Gastrocnemius medialis (tissue), 4 donors: ENCODE measurements around the gene S100PBP. TPM values are rescaled to one million over a fixed set of nuclear protein-coding genes. Genes with fewer than 3 reads are reported as not detected.
A peak's percentile ranks its signal among the peaks of the same experiment; 100 is the strongest.

Source experiments
- ATAC-seq, 2 donors: fragments of 150-250 bp; one replicate each; pipeline ENCODE4 v1.9.1; 2016
- DNase-seq, 2 donors: peaks; one replicate each; pipeline ENCODE4 v3.0.0-alpha.2; 2019
- H3K27ac ChIP-seq, 4 donors: fragments of 200-600 bp; sonication (generic); 1 replicate in 1 of 4; 2 replicates in 3 of 4; pipeline ENCODE4 v1.5.1; 2016 to 2018; ENCODE audit warnings: mild to moderate bottlenecking in 2 of 4, moderate library complexity in 1 of 4
- H3K27me3 ChIP-seq, 3 donors: fragments of 200-600 bp; sonication (generic) in 2 of 3; 1 replicate in 1 of 3; 2 replicates in 2 of 3; pipeline versions ENCODE4 v1.5.1 to v1.6.0; 2016 to 2019; ENCODE audit warnings: mild to moderate bottlenecking in 1 of 3, moderate library complexity in 1 of 3
- H3K36me3 ChIP-seq, 2 donors: fragments of 200-600 bp; sonication (generic) in 1 of 2; one replicate each; pipeline ENCODE4 v1.5.1; 2017 to 2018
- H3K4me1 ChIP-seq, 2 donors: fragments of 200-600 bp; sonication (generic) in 1 of 2; one replicate each; pipeline ENCODE4 v1.5.1; 2016 to 2017; ENCODE audit warnings: mild to moderate bottlenecking in 2 of 2
- H3K4me3 ChIP-seq, 4 donors: fragments of 200-600 bp; sonication (generic) in 3 of 4; 1 replicate in 1 of 4; 2 replicates in 3 of 4; pipeline ENCODE4 v1.5.1; 2016 to 2019; ENCODE audit warnings: mild to moderate bottlenecking in 2 of 4
- H3K9me3 ChIP-seq, 3 donors: fragments of 200-600 bp; sonication (generic) in 2 of 3; 1 replicate in 1 of 3; 2 replicates in 2 of 3; pipeline ENCODE4 v1.5.1; 2016 to 2019
- POLR2A ChIP-seq, 2 donors: fragments of 450-650 bp; IDR thresholded peaks; one replicate each; pipeline ENCODE4 v1.6.1; 2017; ENCODE audit warnings: antibody characterized with exemption in 2 of 2, mild to moderate bottlenecking in 2 of 2, moderate library complexity in 2 of 2
- in situ Hi-C, 4 donors: fragments of 200-750 bp; cut with MboI; loops; one replicate each; pipeline versions ENCODE4 v1.15.0 to v1.8.0; 2017; ENCODE audit warnings: low sequenced_read_pairs in 4 of 4
- intact Hi-C: fragments of 100-400 bp; cut with DNase I; formaldehyde crosslinking; loops from one replicate; pipeline ENCODE4 v1.15.1; 2023; ENCODE audit warnings: low total_unique reads
- total RNA-seq, 4 donors: library from RNA; depleted of rRNA; stranded (reverse); fragments of >200 nt; gene quantifications; one replicate each; pipeline versions ENCODE4 v1.1.0 to v1.2.3, GENCODE V29; 2016
- TF ChIP-seq, protein P1 (sequence below), 5 experiments: fragments of 450-650 bp in 3 of 5; fragments of 200-600 bp in 2 of 5; sonication (generic) in 2 of 5; IDR thresholded peaks in 4 of 5; conservative IDR thresholded peaks in 1 of 5; 1 replicate in 4 of 5; 2 replicates in 1 of 5; pipeline ENCODE4 v1.5.1; 2016 to 2019; ENCODE audit warnings: antibody characterized with exemption in 5 of 5, mild to moderate bottlenecking in 3 of 5, moderate library complexity in 3 of 5

S100PBP gene
- total RNA-seq, 4 donors from 2014 or later = 4.9 to 11.5 (median 9.9) TPM

DNA sequence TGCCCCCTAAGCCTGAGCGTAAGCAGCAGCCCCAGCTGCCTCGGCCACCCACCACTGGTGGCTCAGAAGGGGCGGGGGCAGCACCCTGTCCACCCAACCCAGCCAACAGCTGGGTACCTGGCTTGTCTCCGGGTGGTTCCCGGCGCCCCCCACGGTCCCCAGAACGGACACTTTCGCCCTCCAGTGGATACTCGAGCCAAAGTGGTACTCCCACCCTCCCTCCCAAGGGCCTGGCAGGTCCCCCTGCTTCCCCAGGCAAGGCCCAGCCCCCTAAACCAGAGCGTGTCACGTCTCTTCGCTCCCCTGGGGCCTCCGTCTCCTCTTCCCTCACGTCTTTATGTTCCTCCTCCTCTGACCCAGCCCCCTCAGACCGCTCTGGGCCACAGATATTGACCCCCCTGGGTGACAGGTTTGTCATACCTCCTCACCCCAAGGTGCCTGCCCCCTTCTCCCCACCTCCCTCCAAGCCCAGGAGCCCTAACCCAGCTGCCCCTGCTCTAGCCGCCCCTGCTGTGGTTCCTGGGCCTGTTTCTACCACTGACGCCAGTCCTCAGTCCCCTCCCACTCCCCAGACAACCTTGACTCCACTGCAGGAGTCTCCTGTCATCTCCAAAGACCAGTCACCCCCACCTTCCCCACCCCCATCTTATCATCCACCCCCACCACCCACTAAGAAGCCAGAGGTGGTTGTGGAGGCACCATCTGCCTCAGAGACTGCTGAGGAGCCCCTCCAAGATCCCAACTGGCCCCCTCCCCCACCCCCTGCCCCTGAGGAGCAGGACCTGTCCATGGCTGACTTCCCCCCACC lies 46.5 kb upstream of the S100PBP start:
- H3K27ac ChIP-seq = no peak overlapping the region
- in situ Hi-C loops (loop anchor here in 2 of 4 donors (10.0 kb wide), 2 partner anchors 56 to 246 kb away; no protein-coding TSS in a partner anchor), intact Hi-C loops (no loop called here)
- peaks cover 0 to 25% of the 10 kb centered on the region in 2 donors for H3K36me3 ChIP-seq
- no peaks in the 10 kb centered on the region for H3K9me3 ChIP-seq
- ATAC-seq = no peak
- no peak for TF ChIP-seq POLR2A (IDR thresholded peaks at IDR 0.05)
- TF ChIP-seq, protein P1, sequence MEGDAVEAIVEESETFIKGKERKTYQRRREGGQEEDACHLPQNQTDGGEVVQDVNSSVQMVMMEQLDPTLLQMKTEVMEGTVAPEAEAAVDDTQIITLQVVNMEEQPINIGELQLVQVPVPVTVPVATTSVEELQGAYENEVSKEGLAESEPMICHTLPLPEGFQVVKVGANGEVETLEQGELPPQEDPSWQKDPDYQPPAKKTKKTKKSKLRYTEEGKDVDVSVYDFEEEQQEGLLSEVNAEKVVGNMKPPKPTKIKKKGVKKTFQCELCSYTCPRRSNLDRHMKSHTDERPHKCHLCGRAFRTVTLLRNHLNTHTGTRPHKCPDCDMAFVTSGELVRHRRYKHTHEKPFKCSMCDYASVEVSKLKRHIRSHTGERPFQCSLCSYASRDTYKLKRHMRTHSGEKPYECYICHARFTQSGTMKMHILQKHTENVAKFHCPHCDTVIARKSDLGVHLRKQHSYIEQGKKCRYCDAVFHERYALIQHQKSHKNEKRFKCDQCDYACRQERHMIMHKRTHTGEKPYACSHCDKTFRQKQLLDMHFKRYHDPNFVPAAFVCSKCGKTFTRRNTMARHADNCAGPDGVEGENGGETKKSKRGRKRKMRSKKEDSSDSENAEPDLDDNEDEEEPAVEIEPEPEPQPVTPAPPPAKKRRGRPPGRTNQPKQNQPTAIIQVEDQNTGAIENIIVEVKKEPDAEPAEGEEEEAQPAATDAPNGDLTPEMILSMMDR (IDR thresholded peaks at IDR 0.05 in 4 of 5, conservative IDR thresholded peaks at IDR 0.05 in 1 of 5) = no peak
- H3K27me3 ChIP-seq = no peaks in the 10 kb centered on the region
- no peak overlapping the region for H3K4me3 ChIP-seq
- H3K4me1 ChIP-seq = peaks cover 3 to 5% of the 10 kb centered on the region in 2 donors
- DNase-seq = no peak

DNA sequence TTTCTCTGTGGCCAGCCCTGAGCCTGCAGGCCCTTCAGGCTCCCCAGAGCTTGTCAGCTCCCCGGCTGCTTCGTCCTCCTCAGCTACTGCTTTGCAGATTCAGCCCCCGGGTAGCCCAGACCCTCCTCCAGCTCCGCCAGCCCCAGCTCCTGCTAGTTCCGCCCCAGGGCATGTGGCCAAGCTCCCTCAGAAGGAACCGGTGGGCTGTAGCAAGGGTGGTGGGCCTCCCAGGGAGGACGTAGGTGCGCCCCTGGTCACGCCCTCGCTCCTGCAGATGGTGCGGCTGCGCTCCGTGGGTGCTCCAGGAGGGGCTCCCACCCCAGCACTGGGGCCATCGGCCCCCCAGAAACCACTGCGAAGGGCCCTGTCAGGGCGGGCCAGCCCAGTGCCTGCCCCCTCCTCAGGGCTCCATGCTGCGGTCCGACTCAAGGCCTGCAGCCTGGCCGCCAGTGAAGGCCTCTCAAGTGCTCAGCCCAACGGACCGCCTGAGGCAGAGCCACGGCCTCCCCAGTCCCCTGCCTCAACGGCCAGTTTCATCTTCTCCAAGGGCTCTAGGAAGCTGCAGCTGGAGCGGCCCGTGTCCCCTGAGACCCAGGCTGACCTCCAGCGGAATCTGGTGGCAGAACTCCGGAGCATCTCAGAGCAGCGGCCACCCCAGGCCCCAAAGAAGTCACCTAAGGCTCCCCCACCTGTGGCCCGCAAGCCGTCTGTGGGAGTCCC lies 45.7 kb upstream of the S100PBP start:
- no peak for DNase-seq
- peaks cover 0 to 33% of the 10 kb centered on the region in 2 donors for H3K36me3 ChIP-seq
- H3K27me3 ChIP-seq = no peaks in the 10 kb centered on the region
- TF ChIP-seq, protein P1 (IDR thresholded peaks at IDR 0.05 in 4 of 5, conservative IDR thresholded peaks at IDR 0.05 in 1 of 5) = no peak
- TF ChIP-seq POLR2A (IDR thresholded peaks at IDR 0.05) = no peak
- H3K27ac ChIP-seq = no peak overlapping the region
- in situ Hi-C loops (loop anchor here in 2 of 4 donors (10.0 kb wide), 2 partner anchors 57 to 247 kb away; no protein-coding TSS in a partner anchor), intact Hi-C loops (loop anchor here (2.0 kb wide), 1 partner anchor 251 kb away; no protein-coding TSS in a partner anchor)
- no peaks in the 10 kb centered on the region for H3K9me3 ChIP-seq
- no peak overlapping the region for H3K4me3 ChIP-seq
- H3K4me1 ChIP-seq = peaks cover 3 to 5% of the 10 kb centered on the region in 2 donors
- no peak for ATAC-seq

DNA sequence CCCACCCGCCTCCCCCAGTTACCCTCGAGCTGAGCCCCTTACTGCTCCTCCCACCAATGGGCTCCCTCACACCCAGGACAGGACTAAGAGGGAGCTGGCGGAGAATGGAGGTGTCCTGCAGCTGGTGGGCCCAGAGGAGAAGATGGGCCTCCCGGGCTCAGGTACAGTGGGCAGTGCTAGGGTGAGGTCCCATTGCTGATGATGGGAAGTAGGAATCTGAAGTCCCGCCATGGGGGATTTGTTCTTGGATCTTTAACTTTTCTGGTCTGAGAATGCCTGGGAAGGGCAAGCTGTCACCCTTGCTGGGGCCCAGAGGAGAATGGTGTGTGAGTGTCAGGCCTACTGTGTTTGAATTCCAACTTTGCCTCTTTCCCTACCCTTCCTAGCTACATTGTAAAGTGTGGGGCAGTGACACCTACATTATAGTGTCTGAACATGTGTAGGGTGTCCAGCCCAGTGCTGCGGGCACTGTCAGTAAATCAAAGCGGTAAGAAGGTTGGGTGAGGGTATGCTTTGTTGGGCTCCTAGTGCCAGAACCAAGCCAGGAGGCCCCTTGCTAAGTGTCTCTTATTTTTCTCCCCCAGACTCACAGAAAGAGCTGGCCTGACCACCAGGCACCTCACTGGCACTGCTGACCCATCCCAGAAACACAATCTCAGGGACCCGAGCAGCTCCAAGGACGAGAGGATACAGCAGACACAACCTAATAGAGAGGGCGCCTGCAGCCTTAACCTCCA lies 45.0 kb upstream of the S100PBP start:
- ATAC-seq (no peak), DNase-seq (no peak)
- H3K4me3 ChIP-seq = no peak overlapping the region
- no peak overlapping the region for H3K27ac ChIP-seq
- no peaks in the 10 kb centered on the region for H3K9me3 ChIP-seq
- peaks cover 0 to 40% of the 10 kb centered on the region in 2 donors for H3K36me3 ChIP-seq
- in situ Hi-C loops = loop anchor here in 2 of 4 donors (10.0 kb wide), 2 partner anchors 58 to 248 kb away; no protein-coding TSS in a partner anchor
- TF ChIP-seq, protein P1 (IDR thresholded peaks at IDR 0.05 in 4 of 5, conservative IDR thresholded peaks at IDR 0.05 in 1 of 5) = no peak
- TF ChIP-seq POLR2A (IDR thresholded peaks at IDR 0.05) = no peak
- intact Hi-C loops = loop anchor here (1.0 to 2.0 kb wide), 3 partner anchors 60 to 371 kb away; no protein-coding TSS in a partner anchor
- no peaks in the 10 kb centered on the region for H3K27me3 ChIP-seq
- peaks cover 2 to 5% of the 10 kb centered on the region in 2 donors for H3K4me1 ChIP-seq

DNA sequence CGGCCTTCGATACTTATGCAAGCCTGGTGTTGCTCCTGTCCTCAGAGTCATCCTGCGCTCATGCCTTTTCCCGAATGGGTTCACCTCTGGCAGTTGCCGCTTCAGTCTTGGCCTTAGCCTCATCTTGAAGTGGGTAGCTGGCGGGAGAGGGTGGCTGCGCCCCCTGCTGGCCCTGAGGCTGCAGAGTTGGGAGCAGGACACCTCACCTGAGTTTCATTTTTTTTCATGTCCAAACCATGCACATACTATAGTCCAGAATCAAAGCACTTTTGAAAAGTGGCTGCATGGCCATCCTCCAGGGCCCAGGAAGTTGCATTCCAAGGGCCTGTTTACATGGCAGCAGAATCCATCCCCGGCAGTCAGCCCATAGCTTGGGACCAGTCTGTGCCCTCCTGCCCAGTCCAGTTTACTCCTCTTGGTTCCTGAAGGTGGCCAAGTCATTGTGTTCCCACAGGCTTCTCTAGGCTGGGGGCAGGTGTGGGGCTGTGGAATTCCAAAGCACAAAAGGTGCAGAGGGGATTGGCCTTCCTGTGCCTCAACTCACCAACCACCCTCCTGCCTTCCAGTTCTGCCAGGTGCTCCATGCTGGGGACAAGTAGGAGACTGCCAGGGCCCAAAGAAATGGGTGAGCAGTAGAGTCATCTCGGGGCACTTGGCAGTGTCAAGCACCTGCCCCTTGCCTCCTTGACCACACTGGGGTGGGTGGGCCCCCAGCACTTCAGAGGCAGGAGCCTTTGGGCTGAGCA lies 44.3 kb upstream of the S100PBP start:
- Histone ChIP-seq H3K36me3 (peaks cover 0 to 48% of the 10 kb centered on the region in 2 donors), H3K4me3 (no peak overlapping the region), H3K27ac (peak overlapping the region in 1 of 4 donors; percentile 21), H3K27me3 (no peaks in the 10 kb centered on the region), H3K9me3 (no peaks in the 10 kb centered on the region), H3K4me1 (peaks cover 0 to 5% of the 10 kb centered on the region in 2 donors)
- intact Hi-C loops (loop anchor here (1.0 to 2.0 kb wide), 3 partner anchors 61 to 372 kb away; no protein-coding TSS in a partner anchor), in situ Hi-C loops (loop anchor here in 2 of 4 donors (10.0 kb wide), 2 partner anchors 58 to 248 kb away; no protein-coding TSS in a partner anchor)
- TF ChIP-seq, protein P1 (IDR thresholded peaks at IDR 0.05 in 4 of 5, conservative IDR thresholded peaks at IDR 0.05 in 1 of 5) = peak; percentile 83 to 96 (median 91)
- no peak for TF ChIP-seq POLR2A (IDR thresholded peaks at IDR 0.05)
- ATAC-seq (peak; percentile 81 to 89), DNase-seq (peak; percentile 61 to 84)
